GM21390 (cell line): Measurements from ENCODE around the gene USP24.
A peak's percentile ranks its signal among the peaks of the same experiment; 100 is the strongest.

Experiments used
- ATAC-seq: cut with Tn5 transposase; IDR thresholded peaks from one replicate; pipeline ENCODE4 v1.9.1; 2021; ENCODE audit not compliant: unreplicated experiment

Gene USP24

GRCh38 chr1:55073187-55073916 is 141.8 kb downstream of the USP24 start:
- ATAC-seq = peak; percentile 72

- ATAC-seq = no peak
Observed at GRCh38 chr1:55071477-55071876, 143.7 kb downstream of the USP24 start.

GRCh38 chr1:55070293-55071164 is 144.6 kb downstream of the USP24 start:
- ATAC-seq = no peak

GRCh38 chr1:55069280-55069679 is 145.9 kb downstream of the USP24 start:
- ATAC-seq = no peak

- ATAC-seq = no peak
Observed at GRCh38 chr1:55068638-55069037, 146.5 kb downstream of the USP24 start.

GRCh38 chr1:55067914-55068313 is 147.2 kb downstream of the USP24 start:
- ATAC-seq = no peak

- ATAC-seq = no peak
Observed at GRCh38 chr1:55067022-55067778, 148.0 kb downstream of the USP24 start.

GRCh38 chr1:55065648-55066047 is 149.5 kb downstream of the USP24 start:
- ATAC-seq = no peak

GRCh38 chr1:55064861-55065263 is 150.3 kb downstream of the USP24 start:
- no peak for ATAC-seq

- ATAC-seq = peak; percentile 42
Observed at GRCh38 chr1:55064071-55064581, 151.0 kb downstream of the USP24 start.

GRCh38 chr1:55063577-55063942 is 151.6 kb downstream of the USP24 start:
- ATAC-seq = no peak

GRCh38 chr1:55062801-55063576 is 152.2 kb downstream of the USP24 start:
- ATAC-seq = no peak

- ATAC-seq = no peak
Observed at GRCh38 chr1:55061706-55062321, 153.3 kb downstream of the USP24 start.

- no peak for ATAC-seq
Observed at GRCh38 chr1:55061000-55061705, 154.0 kb downstream of the USP24 start.

GRCh38 chr1:55060133-55060999 is 154.8 kb downstream of the USP24 start:
- ATAC-seq = peak; percentile 58

GRCh38 chr1:55059302-55060132 is 155.6 kb downstream of the USP24 start:
- ATAC-seq = no peak

- ATAC-seq = no peak
Observed at GRCh38 chr1:55057956-55058298, 157.2 kb downstream of the USP24 start.
